Measurements from ENCODE around the gene NFX1. TPM values are rescaled to one million over a fixed set of nuclear protein-coding genes. Genes with fewer than 3 reads are reported as not detected.
"Not testable (repeated sequence)": the region's sequence is repeated elsewhere in the genome, so short reads cannot be mapped to it uniquely, and the experiment has no call there.

NFX1 gene
- polyA plus RNA-seq, 1 donor (not counting 4 experiments of a cell fraction or from before 2014, with no cell fraction given), result 28.1 TPM

DNA sequence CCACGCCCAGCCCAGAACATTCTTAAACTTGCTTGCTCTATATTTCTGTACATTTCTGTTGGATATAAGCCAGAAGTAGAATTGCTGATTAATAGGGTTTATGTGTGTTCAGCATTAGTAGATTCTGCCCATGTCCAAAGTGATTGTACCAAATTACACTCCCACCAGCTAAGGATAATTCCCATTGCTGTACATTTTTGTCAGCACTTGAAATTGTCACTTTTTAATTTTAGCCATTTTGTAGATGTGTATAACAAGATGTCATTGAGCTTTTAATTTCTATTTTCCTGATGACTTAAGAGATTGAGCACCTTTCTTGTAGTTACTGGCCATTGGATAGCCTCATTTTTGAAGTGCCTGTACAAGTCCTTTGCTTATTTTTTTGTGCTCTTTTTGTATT lies 65.6 kb downstream of the NFX1 start:
- H3K9me3 ChIP-seq (ENCODE audit: control insufficient read depth, low read depth, low read length), result no peaks in the 10 kb centered on the region
- H2AFZ ChIP-seq (ENCODE audit: control insufficient read depth, low read length), result no peak overlapping the region
- no peaks in the 10 kb centered on the region for H3K79me2 ChIP-seq (ENCODE audit: control insufficient read depth, insufficient read depth, low read length)
- H4K20me1 ChIP-seq (ENCODE audit: control insufficient read depth, extremely low read depth, insufficient read depth, low read length), result no peaks in the 10 kb centered on the region
- FAIRE-seq (no peak), DNase-seq (ENCODE audit: low read depth, low spot score) (no peak)
- peaks cover 4 to 5% of the 10 kb centered on the region in 2 experiments for H3K36me3 ChIP-seq (ENCODE audit: control insufficient read depth in 2 of 2, extremely low read depth in 1 of 2, insufficient read depth in 2 of 2, low read length in 2 of 2)
- H3K9ac ChIP-seq (ENCODE audit: control insufficient read depth, extremely low read depth, insufficient read depth, low read length), result no peak overlapping the region
- H3K9me1 ChIP-seq (ENCODE audit: control insufficient read depth, extremely low read depth, insufficient read depth, low read length), result no peaks in the 10 kb centered on the region
- peaks cover 3% of the 10 kb centered on the region for H3K4me1 ChIP-seq (ENCODE audit: control insufficient read depth, extremely low read depth, insufficient read depth, low read length)
- no peak overlapping the region for H3K4me2 ChIP-seq (ENCODE audit: control insufficient read depth, extremely low read depth, insufficient read depth, low read depth, low read length)
- H3K27me3 ChIP-seq (ENCODE audit: control insufficient read depth, extremely low read depth, insufficient read depth, low read length), result no peaks in the 10 kb centered on the region
- dilution Hi-C loops (cut with MboI; ENCODE audit: extremely low pct_ligation_motif_present, low sequenced_read_pairs), result no loop called here
- H3K27ac ChIP-seq (ENCODE audit: control insufficient read depth, insufficient read depth, low read length), result no peak overlapping the region
- TF ChIP-seq, protein P1, sequence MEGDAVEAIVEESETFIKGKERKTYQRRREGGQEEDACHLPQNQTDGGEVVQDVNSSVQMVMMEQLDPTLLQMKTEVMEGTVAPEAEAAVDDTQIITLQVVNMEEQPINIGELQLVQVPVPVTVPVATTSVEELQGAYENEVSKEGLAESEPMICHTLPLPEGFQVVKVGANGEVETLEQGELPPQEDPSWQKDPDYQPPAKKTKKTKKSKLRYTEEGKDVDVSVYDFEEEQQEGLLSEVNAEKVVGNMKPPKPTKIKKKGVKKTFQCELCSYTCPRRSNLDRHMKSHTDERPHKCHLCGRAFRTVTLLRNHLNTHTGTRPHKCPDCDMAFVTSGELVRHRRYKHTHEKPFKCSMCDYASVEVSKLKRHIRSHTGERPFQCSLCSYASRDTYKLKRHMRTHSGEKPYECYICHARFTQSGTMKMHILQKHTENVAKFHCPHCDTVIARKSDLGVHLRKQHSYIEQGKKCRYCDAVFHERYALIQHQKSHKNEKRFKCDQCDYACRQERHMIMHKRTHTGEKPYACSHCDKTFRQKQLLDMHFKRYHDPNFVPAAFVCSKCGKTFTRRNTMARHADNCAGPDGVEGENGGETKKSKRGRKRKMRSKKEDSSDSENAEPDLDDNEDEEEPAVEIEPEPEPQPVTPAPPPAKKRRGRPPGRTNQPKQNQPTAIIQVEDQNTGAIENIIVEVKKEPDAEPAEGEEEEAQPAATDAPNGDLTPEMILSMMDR (optimal IDR thresholded peaks at IDR 0.05 in 1 of 3, IDR thresholded peaks at IDR 0.05 in 1 of 3, conservative IDR thresholded peaks at IDR 0.05 in 1 of 3; ENCODE audit: extremely low read depth in 1 of 3, insufficient read depth in 2 of 3, low read length in 3 of 3), result no peak
- no peak for TF ChIP-seq EZH2 (IDR thresholded peaks at IDR 0.05; ENCODE audit: low read length)
- no peak overlapping the region for H3K4me3 ChIP-seq (ENCODE audit: control insufficient read depth in 2 of 3, extremely low read depth in 1 of 3, insufficient read depth in 2 of 3, low read depth in 1 of 3, low read length in 3 of 3)

DNA sequence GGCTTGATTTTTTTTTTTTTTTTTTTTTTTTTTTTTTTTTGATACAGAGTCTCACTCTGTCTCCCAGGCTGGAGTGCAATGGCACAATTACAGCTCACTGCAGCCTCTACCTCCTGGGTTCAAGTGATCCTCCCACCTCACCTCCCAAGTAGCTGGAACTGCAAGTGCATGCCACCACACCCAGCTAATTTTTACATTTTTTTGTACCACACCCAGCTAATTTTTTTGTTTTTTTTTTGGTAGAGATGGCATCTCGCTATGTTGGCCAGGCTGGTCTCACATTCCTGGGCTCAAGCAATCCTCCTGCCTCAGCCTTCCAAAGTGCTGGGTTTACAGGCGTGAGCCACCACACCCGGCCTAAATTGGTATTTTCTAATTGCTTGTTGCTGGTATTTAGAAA lies 68.3 kb downstream of the NFX1 start:
- H3K27me3 ChIP-seq (ENCODE audit: control insufficient read depth, extremely low read depth, insufficient read depth, low read length); H2AFZ ChIP-seq (ENCODE audit: control insufficient read depth, low read length); H3K4me1 ChIP-seq (ENCODE audit: control insufficient read depth, extremely low read depth, insufficient read depth, low read length); H3K9me1 ChIP-seq (ENCODE audit: control insufficient read depth, extremely low read depth, insufficient read depth, low read length); H3K9ac ChIP-seq (ENCODE audit: control insufficient read depth, extremely low read depth, insufficient read depth, low read length); H3K4me2 ChIP-seq (ENCODE audit: control insufficient read depth, extremely low read depth, insufficient read depth, low read depth, low read length); DNase-seq (ENCODE audit: low read depth, low spot score); H3K4me3 ChIP-seq (ENCODE audit: control insufficient read depth in 2 of 3, extremely low read depth in 1 of 3, insufficient read depth in 2 of 3, low read depth in 1 of 3, low read length in 3 of 3); H4K20me1 ChIP-seq (ENCODE audit: control insufficient read depth, extremely low read depth, insufficient read depth, low read length); FAIRE-seq; H3K9me3 ChIP-seq (ENCODE audit: control insufficient read depth, low read depth, low read length); H3K36me3 ChIP-seq (ENCODE audit: control insufficient read depth in 2 of 2, extremely low read depth in 1 of 2, insufficient read depth in 2 of 2, low read length in 2 of 2); dilution Hi-C loops (cut with MboI; ENCODE audit: extremely low pct_ligation_motif_present, low sequenced_read_pairs); H3K27ac ChIP-seq (ENCODE audit: control insufficient read depth, insufficient read depth, low read length); H3K79me2 ChIP-seq (ENCODE audit: control insufficient read depth, insufficient read depth, low read length): not testable (repeated sequence)

- H3K27ac ChIP-seq (ENCODE audit: control insufficient read depth, insufficient read depth, low read length), result no peak overlapping the region
- dilution Hi-C loops (cut with MboI; ENCODE audit: extremely low pct_ligation_motif_present, low sequenced_read_pairs), result no loop called here
- H3K36me3 ChIP-seq (ENCODE audit: control insufficient read depth in 2 of 2, extremely low read depth in 1 of 2, insufficient read depth in 2 of 2, low read length in 2 of 2), result peaks cover 16 to 26% of the 10 kb centered on the region in 2 experiments
- no peak overlapping the region for H3K4me3 ChIP-seq (ENCODE audit: control insufficient read depth in 2 of 3, extremely low read depth in 1 of 3, insufficient read depth in 2 of 3, low read depth in 1 of 3, low read length in 3 of 3)
- H3K27me3 ChIP-seq (ENCODE audit: control insufficient read depth, extremely low read depth, insufficient read depth, low read length), result no peaks in the 10 kb centered on the region
- no peaks in the 10 kb centered on the region for H3K4me1 ChIP-seq (ENCODE audit: control insufficient read depth, extremely low read depth, insufficient read depth, low read length)
- no peak overlapping the region for H2AFZ ChIP-seq (ENCODE audit: control insufficient read depth, low read length)
- TF ChIP-seq, protein P1 (optimal IDR thresholded peaks at IDR 0.05 in 1 of 3, IDR thresholded peaks at IDR 0.05 in 1 of 3, conservative IDR thresholded peaks at IDR 0.05 in 1 of 3; ENCODE audit: extremely low read depth in 1 of 3, insufficient read depth in 2 of 3, low read length in 3 of 3), result no peak
- TF ChIP-seq EZH2 (IDR thresholded peaks at IDR 0.05; ENCODE audit: low read length), result no peak
- no peaks in the 10 kb centered on the region for H4K20me1 ChIP-seq (ENCODE audit: control insufficient read depth, extremely low read depth, insufficient read depth, low read length)
- no peaks in the 10 kb centered on the region for H3K9me3 ChIP-seq (ENCODE audit: control insufficient read depth, low read depth, low read length)
- no peak overlapping the region for H3K9ac ChIP-seq (ENCODE audit: control insufficient read depth, extremely low read depth, insufficient read depth, low read length)
- FAIRE-seq, result no peak
- no peaks in the 10 kb centered on the region for H3K79me2 ChIP-seq (ENCODE audit: control insufficient read depth, insufficient read depth, low read length)
- no peaks in the 10 kb centered on the region for H3K9me1 ChIP-seq (ENCODE audit: control insufficient read depth, extremely low read depth, insufficient read depth, low read length)
- no peak overlapping the region for H3K4me2 ChIP-seq (ENCODE audit: control insufficient read depth, extremely low read depth, insufficient read depth, low read depth, low read length)
- DNase-seq (ENCODE audit: low read depth, low spot score), result no peak
These were observed 73.8 kb downstream of the NFX1 start for GRCh38 chr9:33364127-33364526.

DNA sequence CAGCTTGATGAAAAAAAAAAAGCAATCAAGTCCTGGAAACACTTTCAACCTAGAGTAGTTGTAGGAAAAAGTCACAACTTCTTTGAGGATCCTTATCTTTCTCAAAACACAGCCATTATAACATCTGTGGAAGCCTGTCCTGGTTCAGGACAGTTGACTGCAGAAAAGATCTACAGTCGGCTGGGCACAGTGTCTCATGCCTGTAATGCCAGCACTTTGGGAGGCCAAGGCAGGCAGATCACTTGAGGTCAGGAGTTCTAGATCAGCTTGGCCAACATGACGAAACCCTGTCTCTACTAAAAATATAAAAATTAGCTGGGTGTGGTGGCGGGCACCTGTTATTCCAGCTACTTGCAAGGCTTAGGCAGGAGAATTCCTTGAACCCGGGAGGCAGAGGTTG lies 74.5 kb downstream of the NFX1 start:
- peaks cover 16 to 26% of the 10 kb centered on the region in 2 experiments for H3K36me3 ChIP-seq (ENCODE audit: control insufficient read depth in 2 of 2, extremely low read depth in 1 of 2, insufficient read depth in 2 of 2, low read length in 2 of 2)

More for the DNA sequence above, 74.5 kb downstream of the NFX1 start:
- H3K9ac ChIP-seq (ENCODE audit: control insufficient read depth, extremely low read depth, insufficient read depth, low read length); H2AFZ ChIP-seq (ENCODE audit: control insufficient read depth, low read length); H3K9me1 ChIP-seq (ENCODE audit: control insufficient read depth, extremely low read depth, insufficient read depth, low read length); dilution Hi-C loops (cut with MboI; ENCODE audit: extremely low pct_ligation_motif_present, low sequenced_read_pairs); H3K4me1 ChIP-seq (ENCODE audit: control insufficient read depth, extremely low read depth, insufficient read depth, low read length); DNase-seq (ENCODE audit: low read depth, low spot score); H4K20me1 ChIP-seq (ENCODE audit: control insufficient read depth, extremely low read depth, insufficient read depth, low read length); FAIRE-seq; H3K9me3 ChIP-seq (ENCODE audit: control insufficient read depth, low read depth, low read length); H3K79me2 ChIP-seq (ENCODE audit: control insufficient read depth, insufficient read depth, low read length); H3K4me3 ChIP-seq (ENCODE audit: control insufficient read depth in 2 of 3, extremely low read depth in 1 of 3, insufficient read depth in 2 of 3, low read depth in 1 of 3, low read length in 3 of 3); H3K27ac ChIP-seq (ENCODE audit: control insufficient read depth, insufficient read depth, low read length); H3K4me2 ChIP-seq (ENCODE audit: control insufficient read depth, extremely low read depth, insufficient read depth, low read depth, low read length); H3K27me3 ChIP-seq (ENCODE audit: control insufficient read depth, extremely low read depth, insufficient read depth, low read length): not testable (repeated sequence)

All from keratinocyte (primary cell).